ENCODE data around the gene WTIP.

Gene WTIP

GRCh38 chr19:34479396-34479795 lies 2.2 kb upstream of the WTIP start:
- DNase-seq = no peak

GRCh38 chr19:34480491-34480890 lies 1.1 kb upstream of the WTIP start:
- DNase-seq = no peak

- DNase-seq = no peak
Measured at GRCh38 chr19:34481861-34482379, 362 bp downstream of the WTIP start.

GRCh38 chr19:34482380-34483250 lies 1.1 kb downstream of the WTIP start:
- peak; percentile 65 for DNase-seq

- DNase-seq = no peak
Measured at GRCh38 chr19:34484328-34484727, 2.8 kb downstream of the WTIP start.

GRCh38 chr19:34485831-34486230 lies 4.3 kb downstream of the WTIP start:
- DNase-seq = no peak

- no peak for DNase-seq
Measured at GRCh38 chr19:34487651-34488051, 6.1 kb downstream of the WTIP start.

GRCh38 chr19:34489175-34489574 lies 7.6 kb downstream of the WTIP start:
- no peak for DNase-seq

- DNase-seq = no peak
Measured at GRCh38 chr19:34490141-34490766, 8.7 kb downstream of the WTIP start.

- no peak for DNase-seq
Measured at GRCh38 chr19:34493038-34493648, 11.6 kb downstream of the WTIP start.

- DNase-seq = no peak
Measured at GRCh38 chr19:34493649-34494044, 12.1 kb downstream of the WTIP start.

- DNase-seq = no peak
Measured at GRCh38 chr19:34494601-34495000, 13.0 kb downstream of the WTIP start.

GRCh38 chr19:34495416-34495815 lies 13.9 kb downstream of the WTIP start:
- DNase-seq = no peak

- no peak for DNase-seq
Measured at GRCh38 chr19:34497112-34497805, 15.7 kb downstream of the WTIP start.

GRCh38 chr19:34499155-34499834 lies 17.7 kb downstream of the WTIP start:
- no peak for DNase-seq

- DNase-seq = no peak
Measured at GRCh38 chr19:34500656-34501120, 19.1 kb downstream of the WTIP start.

GRCh38 chr19:34501339-34502320 lies 20.1 kb downstream of the WTIP start:
- peak; percentile 94 for DNase-seq

- no peak for DNase-seq
Measured at GRCh38 chr19:34502582-34503411, 21.2 kb downstream of the WTIP start.

GRCh38 chr19:34503531-34504272 lies 22.1 kb downstream of the WTIP start:
- no peak for DNase-seq
